GM04504 (cell line): Measurements from ENCODE around the gene BUD31.
"Not testable (repeated sequence)": the region's sequence is repeated elsewhere in the genome, so short reads cannot be mapped to it uniquely, and the experiment has no call there.

ENCODE experiments used
- DNase-seq: peaks from one replicate; pipeline ENCODE4 v3.0.0-alpha.2; 2012; ENCODE audit warnings: low read depth

Gene BUD31

GRCh38 chr7:99380823-99381663 is 27.7 kb upstream of the BUD31 start:
- DNase-seq, result no peak

DNA sequence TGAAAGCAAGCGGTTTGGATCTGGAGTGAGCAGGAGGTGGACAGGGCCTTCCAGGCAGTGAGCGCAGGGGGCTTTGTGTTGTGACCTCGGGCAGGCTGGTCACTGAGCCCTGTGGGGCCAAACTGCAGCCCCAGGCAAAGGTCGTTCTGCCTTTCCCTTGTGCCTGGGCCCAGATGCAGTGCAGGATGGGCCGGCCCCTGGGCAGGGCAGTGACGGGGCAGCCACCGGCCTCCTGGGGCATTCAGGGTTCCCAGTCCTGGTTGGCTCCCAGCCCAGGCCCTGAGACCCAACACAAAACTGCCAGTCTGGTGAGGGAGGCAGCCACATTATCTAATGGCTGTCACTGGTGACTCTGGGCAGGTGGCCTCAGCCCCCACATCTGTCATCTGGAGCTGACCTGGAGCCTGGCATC is 27.1 kb upstream of the BUD31 start:
- no peak for DNase-seq

- DNase-seq, result no peak
Measured at GRCh38 chr7:99383203-99383602, 25.6 kb upstream of the BUD31 start.

DNA sequence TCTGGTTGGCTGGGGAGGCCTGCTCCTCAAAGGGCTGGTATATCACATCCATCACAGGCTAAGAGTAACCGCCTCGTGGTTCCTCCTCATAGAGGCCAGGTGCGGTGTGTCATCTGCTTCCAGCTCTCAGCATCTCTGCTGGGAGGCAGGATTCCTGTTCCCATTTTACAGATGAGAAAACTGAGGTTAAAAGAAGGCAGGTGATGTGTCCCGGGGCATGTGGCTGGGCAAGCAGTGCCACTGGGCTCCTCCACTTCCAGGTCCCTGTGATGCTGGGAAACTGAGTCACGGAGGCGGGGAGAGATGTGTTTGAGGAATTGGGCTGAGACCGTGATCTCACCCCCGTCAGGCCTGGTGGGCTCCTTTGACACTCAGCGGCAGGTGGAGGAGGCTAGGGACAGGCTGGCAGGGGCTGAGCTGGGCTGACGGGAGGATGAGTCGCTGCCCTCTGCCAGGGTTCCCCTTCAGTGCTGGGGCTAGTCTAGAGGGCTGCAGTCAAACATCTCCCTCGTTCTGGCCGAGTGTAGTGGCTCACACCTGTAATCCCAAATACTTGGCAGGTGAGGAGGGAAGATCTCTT is 24.9 kb upstream of the BUD31 start:
- DNase-seq, result no peak

GRCh38 chr7:99384523-99384922 is 24.2 kb upstream of the BUD31 start:
- DNase-seq, result no peak

- DNase-seq, result no peak
Measured at GRCh38 chr7:99385564-99385963, 23.2 kb upstream of the BUD31 start.

DNA sequence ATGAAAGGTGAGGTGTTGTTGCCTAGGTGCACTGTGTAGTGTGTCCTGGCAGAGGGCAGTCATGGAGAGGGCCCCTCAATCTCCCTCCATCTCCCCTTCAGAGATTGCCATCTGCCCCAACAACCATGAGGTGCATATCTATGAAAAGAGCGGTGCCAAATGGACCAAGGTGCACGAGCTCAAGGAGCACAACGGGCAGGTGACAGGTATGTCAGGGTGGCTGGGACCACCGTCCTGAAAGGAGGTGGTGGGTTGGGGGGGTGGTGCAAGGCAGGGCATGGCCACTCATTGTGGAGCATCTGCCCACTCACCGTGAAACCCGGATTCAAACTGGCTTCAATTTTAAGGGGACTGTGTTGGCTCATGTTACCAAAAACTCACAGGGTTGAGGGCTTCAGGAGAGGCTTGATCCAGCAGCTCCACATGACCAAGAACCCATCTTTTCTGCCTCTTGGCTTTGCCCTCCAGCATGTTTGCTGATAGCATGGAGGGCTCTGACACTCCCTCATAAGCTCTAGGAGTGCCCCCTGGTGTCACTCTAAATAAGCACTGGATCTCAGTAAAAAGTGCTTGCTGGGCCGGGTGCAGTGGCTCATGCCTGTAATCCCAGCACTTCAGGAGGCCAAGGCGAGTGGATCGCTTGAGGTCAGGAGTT is 22.1 kb upstream of the BUD31 start:
- DNase-seq, result no peak

DNA sequence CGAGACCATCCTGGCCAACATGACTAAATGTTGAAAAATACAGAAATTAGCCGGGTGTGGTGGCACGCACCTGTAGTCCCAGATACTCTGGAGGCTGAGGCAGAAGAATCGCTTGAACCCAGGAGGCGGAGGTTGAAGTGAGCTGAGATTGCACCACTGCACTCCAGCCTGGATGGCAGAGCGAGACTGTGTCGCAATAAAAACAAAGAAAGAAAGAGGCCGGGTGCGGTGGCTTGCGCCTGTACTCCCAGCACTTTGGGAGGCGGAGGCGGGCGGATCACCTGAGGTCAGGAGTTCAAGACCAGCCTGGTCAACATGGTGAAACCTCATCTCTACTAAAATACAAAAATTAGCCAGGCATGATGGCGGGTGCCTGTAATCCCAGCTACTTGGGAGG is 21.5 kb upstream of the BUD31 start:
- DNase-seq, result not testable (repeated sequence)

DNA sequence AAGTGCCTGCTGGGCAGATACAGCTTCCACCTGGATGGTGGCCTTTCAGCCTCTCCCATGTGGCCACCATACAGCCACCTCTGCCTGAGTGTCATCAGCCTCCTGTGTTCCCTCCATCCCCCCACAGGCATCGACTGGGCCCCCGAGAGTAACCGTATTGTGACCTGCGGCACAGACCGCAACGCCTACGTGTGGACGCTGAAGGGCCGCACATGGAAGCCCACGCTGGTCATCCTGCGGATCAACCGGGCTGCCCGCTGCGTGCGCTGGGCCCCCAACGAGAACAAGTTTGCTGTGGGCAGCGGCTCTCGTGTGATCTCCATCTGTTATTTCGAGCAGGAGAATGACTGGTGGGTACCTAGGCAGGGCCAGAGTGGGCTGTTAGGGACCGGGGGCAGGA is 20.9 kb upstream of the BUD31 start:
- DNase-seq, result no peak

- DNase-seq, result no peak
Measured at GRCh38 chr7:99389772-99390171, 19.0 kb upstream of the BUD31 start.

GRCh38 chr7:99390941-99391602 is 17.7 kb upstream of the BUD31 start:
- DNase-seq, result no peak

- no peak for DNase-seq
Measured at GRCh38 chr7:99392046-99392445, 16.7 kb upstream of the BUD31 start.

- DNase-seq, result no peak
Measured at GRCh38 chr7:99392659-99393354, 16.0 kb upstream of the BUD31 start.

GRCh38 chr7:99393355-99394187 is 15.2 kb upstream of the BUD31 start:
- no peak for DNase-seq

- no peak for DNase-seq
Measured at GRCh38 chr7:99394188-99394502, 14.6 kb upstream of the BUD31 start.

GRCh38 chr7:99395616-99396327 is 13.0 kb upstream of the BUD31 start:
- no peak for DNase-seq

GRCh38 chr7:99396418-99397296 is 12.1 kb upstream of the BUD31 start:
- no peak for DNase-seq

DNA sequence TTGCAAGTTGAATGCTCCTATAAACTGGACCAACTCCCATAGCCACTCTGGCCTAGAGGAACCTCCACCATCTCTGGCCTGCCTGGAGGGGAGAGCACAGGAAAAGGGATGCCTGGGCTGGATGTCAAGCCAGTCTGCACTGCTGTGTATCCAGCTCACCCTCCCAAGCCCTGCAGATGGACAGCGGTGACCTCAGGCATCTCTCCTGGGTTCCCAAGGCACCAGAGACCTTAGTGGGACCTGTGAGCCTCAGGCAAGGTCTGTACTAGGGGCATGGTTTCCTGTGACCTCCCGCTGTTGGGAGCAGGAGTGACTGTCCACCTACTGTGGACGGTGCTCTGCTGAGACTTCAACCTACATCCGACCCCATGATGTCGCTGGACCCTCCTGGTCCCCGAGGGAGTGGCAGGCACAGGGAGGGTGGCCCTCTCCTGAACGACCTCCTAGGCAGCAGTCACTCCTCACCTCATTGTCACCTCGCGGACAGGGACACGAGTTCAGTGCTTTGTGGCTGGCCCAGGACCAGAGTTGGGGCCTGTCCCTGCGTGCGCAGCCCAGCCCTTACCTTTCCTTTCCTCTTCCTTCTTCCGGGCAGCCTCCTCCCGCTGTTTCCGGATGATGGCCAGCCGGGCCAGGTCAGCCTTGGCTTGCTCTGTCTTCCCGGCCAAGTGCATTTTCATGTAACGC is 11.3 kb upstream of the BUD31 start:
- no peak for DNase-seq

DNA sequence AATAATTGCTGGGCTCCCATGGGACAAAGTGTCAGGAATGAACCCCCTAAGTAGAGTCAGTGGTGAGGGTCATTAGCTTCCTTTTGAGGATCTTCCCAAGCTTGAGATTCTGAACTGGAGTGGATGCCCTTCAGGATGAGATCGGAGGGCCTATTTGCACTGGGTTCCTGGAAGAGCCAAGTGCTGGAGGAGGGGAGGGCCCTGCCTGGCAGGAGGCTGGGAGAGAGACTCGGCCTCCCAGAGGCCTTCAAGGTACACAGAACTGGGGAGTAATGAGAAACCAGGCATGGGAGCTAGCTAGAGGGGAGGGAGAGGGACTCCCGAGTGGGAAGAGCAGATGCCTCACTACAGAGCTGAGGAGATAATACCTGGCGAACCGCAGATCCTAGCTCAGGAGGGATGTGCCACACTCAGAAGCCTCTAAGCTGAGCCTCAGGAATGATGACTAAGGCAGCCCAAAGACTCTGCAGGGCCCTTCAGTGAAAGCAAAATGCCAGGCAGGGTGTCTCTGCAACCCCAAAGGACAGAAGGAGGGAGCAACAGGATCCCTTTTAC is 9.8 kb upstream of the BUD31 start:
- DNase-seq, result no peak
